OCI-LY7 (cell line): ENCODE data around the gene FOXD1.

Experiments used
- EZH2phosphoT487 ChIP-seq: fragments of 200-600 bp; sonication (generic); IDR thresholded peaks from 2 replicates; pipeline ENCODE4 v1.6.1; 2018; ENCODE audit warnings: low read depth, borderline replicate concordance, mild to moderate bottlenecking, mixed run types, antibody characterized with exemption, low read length, moderate library complexity, mixed read lengths
- TF ChIP-seq, protein P1 (sequence below): fragments of 200-600 bp; sonication (generic); conservative IDR thresholded peaks from 2 replicates; pipeline ENCODE4 v1.5.1; 2014; ENCODE audit warnings: mild to moderate bottlenecking, antibody characterized with exemption, low read length, moderate library complexity, mixed read lengths

DNA sequence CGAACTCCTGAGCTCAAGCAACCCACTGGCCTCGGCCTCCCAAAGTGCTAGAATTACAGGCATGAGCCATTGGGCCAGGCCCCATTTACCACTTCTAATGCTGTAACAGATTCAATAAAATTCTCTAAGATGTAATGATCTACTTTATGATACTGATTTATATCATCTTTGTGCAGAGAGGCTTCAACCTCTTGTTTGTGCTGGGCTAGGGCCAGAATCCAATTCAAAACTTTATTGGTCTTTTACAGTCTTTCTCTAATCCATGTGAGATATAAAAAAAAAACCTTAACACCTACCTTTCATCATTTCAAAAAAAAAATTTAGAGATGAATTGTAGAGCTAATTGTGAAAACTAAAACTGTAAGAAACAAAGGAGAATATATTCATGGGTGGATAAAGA is 41.5 kb upstream of the FOXD1 start:
- TF ChIP-seq, protein P1, sequence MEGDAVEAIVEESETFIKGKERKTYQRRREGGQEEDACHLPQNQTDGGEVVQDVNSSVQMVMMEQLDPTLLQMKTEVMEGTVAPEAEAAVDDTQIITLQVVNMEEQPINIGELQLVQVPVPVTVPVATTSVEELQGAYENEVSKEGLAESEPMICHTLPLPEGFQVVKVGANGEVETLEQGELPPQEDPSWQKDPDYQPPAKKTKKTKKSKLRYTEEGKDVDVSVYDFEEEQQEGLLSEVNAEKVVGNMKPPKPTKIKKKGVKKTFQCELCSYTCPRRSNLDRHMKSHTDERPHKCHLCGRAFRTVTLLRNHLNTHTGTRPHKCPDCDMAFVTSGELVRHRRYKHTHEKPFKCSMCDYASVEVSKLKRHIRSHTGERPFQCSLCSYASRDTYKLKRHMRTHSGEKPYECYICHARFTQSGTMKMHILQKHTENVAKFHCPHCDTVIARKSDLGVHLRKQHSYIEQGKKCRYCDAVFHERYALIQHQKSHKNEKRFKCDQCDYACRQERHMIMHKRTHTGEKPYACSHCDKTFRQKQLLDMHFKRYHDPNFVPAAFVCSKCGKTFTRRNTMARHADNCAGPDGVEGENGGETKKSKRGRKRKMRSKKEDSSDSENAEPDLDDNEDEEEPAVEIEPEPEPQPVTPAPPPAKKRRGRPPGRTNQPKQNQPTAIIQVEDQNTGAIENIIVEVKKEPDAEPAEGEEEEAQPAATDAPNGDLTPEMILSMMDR = no peak
- TF ChIP-seq EZH2phosphoT487 = no peak
